ENCODE data around the gene RTL1.

Gene RTL1

GRCh38 chr14:100898465-100898864 lies 5.1 kb downstream of the RTL1 start:
- no peak for DNase-seq

- DNase-seq: no peak
These were observed 7.0 kb downstream of the RTL1 start for GRCh38 chr14:100896369-100897060.

- DNase-seq: no peak
These were observed 8.1 kb downstream of the RTL1 start for GRCh38 chr14:100895411-100895810.

- DNase-seq: no peak
These were observed 9.1 kb downstream of the RTL1 start for GRCh38 chr14:100894416-100894815.

GRCh38 chr14:100893760-100894159 lies 9.8 kb downstream of the RTL1 start:
- no peak for DNase-seq

- no peak for DNase-seq
These were observed 10.3 kb downstream of the RTL1 start for GRCh38 chr14:100893228-100893601.

GRCh38 chr14:100892496-100893227 lies 10.9 kb downstream of the RTL1 start:
- DNase-seq: no peak

- no peak for DNase-seq
These were observed 11.7 kb downstream of the RTL1 start for GRCh38 chr14:100891501-100892445.

- no peak for DNase-seq
These were observed 12.5 kb downstream of the RTL1 start for GRCh38 chr14:100891051-100891450.

GRCh38 chr14:100890061-100890850 lies 13.3 kb downstream of the RTL1 start:
- DNase-seq: no peak

GRCh38 chr14:100889641-100890040 lies 13.9 kb downstream of the RTL1 start:
- no peak for DNase-seq

- no peak for DNase-seq
These were observed 14.7 kb downstream of the RTL1 start for GRCh38 chr14:100888789-100889315.

GRCh38 chr14:100887728-100888335 lies 15.7 kb downstream of the RTL1 start:
- no peak for DNase-seq

GRCh38 chr14:100885617-100886016 lies 17.9 kb downstream of the RTL1 start:
- no peak for DNase-seq

GRCh38 chr14:100885196-100885595 lies 18.3 kb downstream of the RTL1 start:
- DNase-seq: no peak

- DNase-seq: no peak
These were observed 19.1 kb downstream of the RTL1 start for GRCh38 chr14:100884456-100884855.

- DNase-seq: no peak
These were observed 19.8 kb downstream of the RTL1 start for GRCh38 chr14:100883789-100884101.

GRCh38 chr14:100882991-100883788 lies 20.3 kb downstream of the RTL1 start:
- no peak for DNase-seq

GRCh38 chr14:100882026-100882967 lies 21.2 kb downstream of the RTL1 start:
- no peak for DNase-seq

Measured in DMS 273 treated with DMSO at 0.1 percent for 48 hours (cell line).